H9 (cell line): ENCODE results near the gene ABCD4. TPM values are rescaled to one million over a fixed set of nuclear protein-coding genes. Genes with fewer than 3 reads are reported as not detected.

ENCODE experiments used
- DNase-seq: peaks from one replicate; pipeline ENCODE4 v3.0.0-alpha.2; 2017
- H2AFZ ChIP-seq: one replicate; pipeline ENCODE4 v1.6.1; 2013; ENCODE audit warnings: mild to moderate bottlenecking, low read length, control low read depth, moderate library complexity
- H2AK5ac ChIP-seq: 2 replicates; pipeline ENCODE4 v1.6.1; 2013; ENCODE audit warnings: low read length, control low read depth, mixed read lengths; ENCODE audit not compliant: insufficient read length
- H2BK120ac ChIP-seq: one replicate; pipeline ENCODE4 v1.6.1; 2013; ENCODE audit warnings: low read depth, mild to moderate bottlenecking, low read length, control low read depth, inconsistent platforms; ENCODE audit not compliant: poor library complexity, severe bottlenecking
- H2BK12ac ChIP-seq: 2 replicates; pipeline ENCODE4 v1.6.1; 2013; ENCODE audit warnings: low read length, control low read depth, mixed read lengths, low read depth; ENCODE audit not compliant: insufficient read length
- H2BK15ac ChIP-seq: 2 replicates; pipeline ENCODE4 v1.6.1; 2013; ENCODE audit warnings: low read depth, low read length, control low read depth
- H2BK20ac ChIP-seq: one replicate; pipeline ENCODE4 v1.6.1; 2013; ENCODE audit warnings: low read depth, mild to moderate bottlenecking, low read length, control low read depth, inconsistent platforms; ENCODE audit not compliant: poor library complexity, severe bottlenecking
- H2BK5ac ChIP-seq: 2 replicates; pipeline ENCODE4 v1.6.1; 2013; ENCODE audit warnings: low read length, control low read depth, mixed read lengths; ENCODE audit not compliant: insufficient read length
- H3K14ac ChIP-seq: 2 replicates; pipeline ENCODE4 v1.6.1; 2013; ENCODE audit warnings: low read length, control low read depth; ENCODE audit not compliant: insufficient read depth
- H3K18ac ChIP-seq: 2 replicates; pipeline ENCODE4 v1.6.1; 2013; ENCODE audit warnings: low read depth, mild to moderate bottlenecking, mixed read lengths, low read length, control low read depth; ENCODE audit not compliant: insufficient read length
- H3K23ac ChIP-seq: 2 replicates; pipeline ENCODE4 v1.6.1; 2013; ENCODE audit warnings: low read length, control low read depth, mixed read lengths, low read depth; ENCODE audit not compliant: insufficient read length
- H3K23me2 ChIP-seq: 2 replicates; pipeline ENCODE4 v1.6.1; 2013; ENCODE audit warnings: low read depth, mild to moderate bottlenecking, mixed read lengths, low read length, control low read depth; ENCODE audit not compliant: insufficient read length, poor library complexity, severe bottlenecking
- H3K27ac ChIP-seq: 2 replicates; pipeline ENCODE4 v1.5.1; 2013; ENCODE audit warnings: low read length, control low read depth, mixed read lengths, low read depth; ENCODE audit not compliant: insufficient read length
- H3K27me3 ChIP-seq: 2 replicates; pipeline ENCODE4 v1.6.1; 2013; ENCODE audit warnings: low read length, control low read depth, inconsistent platforms; ENCODE audit not compliant: insufficient read depth
- H3K4ac ChIP-seq: 2 replicates; pipeline ENCODE4 v1.6.1; 2013; ENCODE audit warnings: low read depth, mild to moderate bottlenecking, control low read depth, inconsistent platforms, low read length, moderate library complexity
- H3K4me1 ChIP-seq: 2 replicates; pipeline ENCODE4 v1.6.1; 2013; ENCODE audit warnings: low read length, control low read depth, inconsistent platforms; ENCODE audit not compliant: insufficient read depth
- H3K4me2 ChIP-seq: 2 replicates; pipeline ENCODE4 v1.6.1; 2013; ENCODE audit warnings: low read length, control low read depth, mixed read lengths; ENCODE audit not compliant: insufficient read length, insufficient read depth
- H3K56ac ChIP-seq: 2 replicates; pipeline ENCODE4 v1.6.1; 2013; ENCODE audit warnings: low read depth, mild to moderate bottlenecking, mixed read lengths, low read length, control low read depth; ENCODE audit not compliant: insufficient read length
- H3K79me1 ChIP-seq: 2 replicates; pipeline ENCODE4 v1.6.1; 2013; ENCODE audit warnings: low read depth, mild to moderate bottlenecking, moderate library complexity, low read length, control low read depth, inconsistent platforms; ENCODE audit not compliant: insufficient read depth, poor library complexity, severe bottlenecking
- H3K79me2 ChIP-seq: 2 replicates; pipeline ENCODE4 v1.6.1; 2013; ENCODE audit warnings: low read length, control low read depth, inconsistent platforms; ENCODE audit not compliant: insufficient read depth
- H3K9ac ChIP-seq: 2 replicates; pipeline ENCODE4 v1.6.1; 2013; ENCODE audit warnings: low read length, control low read depth, mixed read lengths; ENCODE audit not compliant: insufficient read length; ENCODE audit errors: extremely low read depth
- H3K9me3 ChIP-seq: one replicate; pipeline ENCODE4 v1.6.1; 2013; ENCODE audit warnings: low read depth, low read length, inconsistent platforms; ENCODE audit not compliant: control insufficient read depth
- H3T11ph ChIP-seq: one replicate; pipeline ENCODE4 v1.6.1; 2013; ENCODE audit warnings: mild to moderate bottlenecking, low read length, control low read depth, inconsistent platforms
- H4K20me1 ChIP-seq: one replicate; pipeline ENCODE4 v1.6.1; 2013; ENCODE audit not compliant: control insufficient read depth, insufficient read length, insufficient read depth
- H4K5ac ChIP-seq: 2 replicates; pipeline ENCODE4 v1.6.1; 2013; ENCODE audit warnings: low read depth, mild to moderate bottlenecking, mixed read lengths, low read length, control low read depth; ENCODE audit not compliant: insufficient read length
- H4K8ac ChIP-seq: replicated peaks from 2 replicates; pipeline ENCODE4 v1.6.1; 2013; ENCODE audit warnings: low read length, control low read depth, mixed read lengths, low read depth; ENCODE audit not compliant: insufficient read length
- H4K91ac ChIP-seq: 2 replicates; pipeline ENCODE4 v1.6.1; 2013; ENCODE audit warnings: low read depth, mild to moderate bottlenecking, moderate library complexity, mixed read lengths, low read length, control low read depth; ENCODE audit not compliant: insufficient read length
- H3K27ac Mint-ChIP-seq, 3 experiments: 2 replicates in 2 of 3; 3 replicates in 1 of 3; pipeline ENCODE4 v1.8.0; 2020 to 2021; ENCODE audit warnings: mixed read lengths in 3 of 3, mild to moderate bottlenecking in 1 of 3, moderate library complexity in 1 of 3
- H3K27me3 Mint-ChIP-seq: 2 replicates; pipeline ENCODE4 v1.8.0; 2021; ENCODE audit warnings: low read depth, mild to moderate bottlenecking, moderate library complexity, mixed read lengths
- H3K36me3 Mint-ChIP-seq, 3 experiments: 2 replicates in 2 of 3; 3 replicates in 1 of 3; pipeline ENCODE4 v1.8.0; 2020 to 2021; ENCODE audit warnings: low read depth in 3 of 3, mixed read lengths in 3 of 3; ENCODE audit not compliant: insufficient read depth in 1 of 3
- H3K4me1 Mint-ChIP-seq, 2 experiments: 2 replicates each; pipeline ENCODE4 v1.8.0; 2020; ENCODE audit warnings: mixed read lengths in 2 of 2
- H3K4me3 Mint-ChIP-seq, 2 experiments: 2 replicates in 1 of 2; 3 replicates in 1 of 2; pipeline ENCODE4 v1.8.0; 2020 to 2021; ENCODE audit warnings: mild to moderate bottlenecking in 2 of 2, mixed read lengths in 2 of 2, moderate library complexity in 1 of 2
- H3K9me3 Mint-ChIP-seq, 2 experiments: 2 replicates in 1 of 2; 3 replicates in 1 of 2; pipeline ENCODE4 v1.8.0; 2020; ENCODE audit warnings: mild to moderate bottlenecking in 2 of 2, mixed read lengths in 2 of 2, moderate library complexity in 1 of 2
- WGBS: extraction: QIAGEN DNeasy Blood & Tissue Kit; methylation state at CpG from one replicate; pipeline ENCODE4 v1.1.7; 2013; ENCODE audit warnings: missing lambda C conversion rate, low lambda C conversion rate, mixed read lengths; ENCODE audit not compliant: insufficient read length; ENCODE audit errors: extremely low coverage; 5-methylcytosine and 5-hydroxymethylcytosine counted together
- total RNA-seq: library from RNA; stranded (reverse); gene quantifications from 2 replicates; pipeline ENCODE4 v1.2.1, GENCODE V29; 2021
- TF ChIP-seq, protein P1 (sequence below): fragments of 200-600 bp; sonication (generic); conservative IDR thresholded peaks from 3 replicates; pipeline ENCODE4 v1.8.0; 2021; ENCODE audit warnings: antibody characterized with exemption, mild to moderate bottlenecking

Gene ABCD4
- total RNA-seq, 1 experiment from 2014 or later: 80.9 TPM

DNA sequence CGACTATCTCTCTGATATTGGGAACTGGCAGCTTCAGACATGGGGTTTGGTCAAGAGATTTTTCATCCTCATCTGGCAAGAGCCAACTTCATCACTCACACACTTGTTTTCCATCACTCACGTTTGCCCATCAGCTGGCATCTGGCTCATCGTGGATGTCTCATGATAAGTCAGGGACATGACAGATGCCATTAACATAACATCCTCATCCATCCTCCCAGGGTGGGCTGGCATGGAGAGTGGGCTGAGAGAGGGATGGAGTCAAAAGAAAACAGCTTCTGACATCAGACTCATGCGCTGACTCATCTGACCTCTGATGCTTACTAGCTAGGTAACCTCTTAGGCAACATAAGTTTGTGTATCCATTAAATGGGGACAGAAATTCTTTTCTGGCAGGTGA lies 65.3 kb downstream of the ABCD4 start:
- peaks cover 0 to under 1% (median 0%) of the 10 kb centered on the region in 3 experiments; a peak in 4 of 7 replicates for H3K36me3 Mint-ChIP-seq
- peaks cover 19 to 20% of the 10 kb centered on the region in 2 experiments for H3K4me1 Mint-ChIP-seq
- no peak overlapping the region for H3K4me2 ChIP-seq
- no peaks in the 10 kb centered on the region for H3K79me2 ChIP-seq
- H3K27ac ChIP-seq: no peak overlapping the region
- no peaks in the 10 kb centered on the region for H3K4me1 ChIP-seq
- H3K9me3 Mint-ChIP-seq: peaks cover 0 to 4% of the 10 kb centered on the region in 2 experiments; a peak in 4 of 5 replicates
- no peak overlapping the region for H2BK12ac ChIP-seq
- H4K20me1 ChIP-seq: no peaks in the 10 kb centered on the region
- H3K23me2 ChIP-seq: peaks cover 21% of the 10 kb centered on the region
- TF ChIP-seq, protein P1, sequence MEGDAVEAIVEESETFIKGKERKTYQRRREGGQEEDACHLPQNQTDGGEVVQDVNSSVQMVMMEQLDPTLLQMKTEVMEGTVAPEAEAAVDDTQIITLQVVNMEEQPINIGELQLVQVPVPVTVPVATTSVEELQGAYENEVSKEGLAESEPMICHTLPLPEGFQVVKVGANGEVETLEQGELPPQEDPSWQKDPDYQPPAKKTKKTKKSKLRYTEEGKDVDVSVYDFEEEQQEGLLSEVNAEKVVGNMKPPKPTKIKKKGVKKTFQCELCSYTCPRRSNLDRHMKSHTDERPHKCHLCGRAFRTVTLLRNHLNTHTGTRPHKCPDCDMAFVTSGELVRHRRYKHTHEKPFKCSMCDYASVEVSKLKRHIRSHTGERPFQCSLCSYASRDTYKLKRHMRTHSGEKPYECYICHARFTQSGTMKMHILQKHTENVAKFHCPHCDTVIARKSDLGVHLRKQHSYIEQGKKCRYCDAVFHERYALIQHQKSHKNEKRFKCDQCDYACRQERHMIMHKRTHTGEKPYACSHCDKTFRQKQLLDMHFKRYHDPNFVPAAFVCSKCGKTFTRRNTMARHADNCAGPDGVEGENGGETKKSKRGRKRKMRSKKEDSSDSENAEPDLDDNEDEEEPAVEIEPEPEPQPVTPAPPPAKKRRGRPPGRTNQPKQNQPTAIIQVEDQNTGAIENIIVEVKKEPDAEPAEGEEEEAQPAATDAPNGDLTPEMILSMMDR: no peak
- H4K8ac ChIP-seq: no peak overlapping the region
- H3K79me1 ChIP-seq: no peaks in the 10 kb centered on the region
- no peaks in the 10 kb centered on the region for H3K9me3 ChIP-seq
- H3K56ac ChIP-seq: no peak overlapping the region
- H4K5ac ChIP-seq: no peak overlapping the region
- no peak overlapping the region for H2BK120ac ChIP-seq
- peaks cover 51% of the 10 kb centered on the region for H3K27me3 ChIP-seq
- H2AFZ ChIP-seq: no peak overlapping the region
- no peak overlapping the region for H2BK20ac ChIP-seq
- no peak overlapping the region for H2BK15ac ChIP-seq
- no peak overlapping the region for H3K23ac ChIP-seq
- H4K91ac ChIP-seq: no peak overlapping the region
- H3T11ph ChIP-seq: no peak overlapping the region
- peaks cover 94% of the 10 kb centered on the region for H3K27me3 Mint-ChIP-seq
- H3K9ac ChIP-seq: no peak overlapping the region
- no peak overlapping the region for H3K27ac Mint-ChIP-seq
- no peak overlapping the region for H3K14ac ChIP-seq
- no peak overlapping the region for H3K18ac ChIP-seq
- no CpG with 5 or more reads among the region's 4 CpGs for WGBS
- no peak overlapping the region for H3K4me3 Mint-ChIP-seq
- H2BK5ac ChIP-seq: no peak overlapping the region
- no peak for DNase-seq
- H2AK5ac ChIP-seq: no peak overlapping the region
- no peak overlapping the region for H3K4ac ChIP-seq

Other genes starting within 250 kb of the ABCD4 start
- gene ALDH6A1, start 218.5 kb downstream of the ABCD4 start, total RNA-seq: 36.8 and 37.8 TPM in 2 replicates
- gene LIN52, start 218.0 kb downstream of the ABCD4 start, total RNA-seq: 9.9 and 11.0 TPM in 2 replicates
- gene VSX2, start 63.5 kb downstream of the ABCD4 start, total RNA-seq: not detected in 2 replicates
- gene VRTN, start 45.5 kb upstream of the ABCD4 start, total RNA-seq: 104 and 105 TPM in 2 replicates
- 0.22 and 0.33 TPM in 2 replicates for gene SYNDIG1L, start 123.3 kb upstream of the ABCD4 start, total RNA-seq
- gene NPC2, start 190.4 kb upstream of the ABCD4 start, total RNA-seq: 133 and 137 TPM in 2 replicates
- gene ISCA2, start 190.8 kb upstream of the ABCD4 start, total RNA-seq: 36.3 and 37.5 TPM in 2 replicates